Measurements from ENCODE around the gene IL1B.

DNA sequence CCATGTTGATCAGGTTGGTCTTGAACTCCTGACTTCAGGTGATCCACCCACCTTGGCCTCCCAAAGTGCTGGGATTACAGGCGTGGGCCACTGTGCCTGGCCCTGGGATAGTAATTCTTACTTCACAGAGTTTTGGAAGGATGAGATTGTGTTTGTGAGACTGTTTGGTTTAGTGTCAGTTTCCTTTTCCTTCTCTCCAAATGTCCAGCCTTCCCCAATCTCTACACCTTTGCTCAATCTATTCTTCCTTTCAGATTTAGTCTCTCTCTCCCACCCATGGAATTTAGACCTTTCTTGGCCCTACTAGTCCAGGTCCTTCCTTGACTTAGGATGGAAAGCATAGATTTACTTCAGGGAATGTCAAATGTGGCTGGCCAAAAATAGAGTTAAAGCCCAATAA lies 40.1 kb downstream of the IL1B start:
- TF ChIP-seq, protein P1, sequence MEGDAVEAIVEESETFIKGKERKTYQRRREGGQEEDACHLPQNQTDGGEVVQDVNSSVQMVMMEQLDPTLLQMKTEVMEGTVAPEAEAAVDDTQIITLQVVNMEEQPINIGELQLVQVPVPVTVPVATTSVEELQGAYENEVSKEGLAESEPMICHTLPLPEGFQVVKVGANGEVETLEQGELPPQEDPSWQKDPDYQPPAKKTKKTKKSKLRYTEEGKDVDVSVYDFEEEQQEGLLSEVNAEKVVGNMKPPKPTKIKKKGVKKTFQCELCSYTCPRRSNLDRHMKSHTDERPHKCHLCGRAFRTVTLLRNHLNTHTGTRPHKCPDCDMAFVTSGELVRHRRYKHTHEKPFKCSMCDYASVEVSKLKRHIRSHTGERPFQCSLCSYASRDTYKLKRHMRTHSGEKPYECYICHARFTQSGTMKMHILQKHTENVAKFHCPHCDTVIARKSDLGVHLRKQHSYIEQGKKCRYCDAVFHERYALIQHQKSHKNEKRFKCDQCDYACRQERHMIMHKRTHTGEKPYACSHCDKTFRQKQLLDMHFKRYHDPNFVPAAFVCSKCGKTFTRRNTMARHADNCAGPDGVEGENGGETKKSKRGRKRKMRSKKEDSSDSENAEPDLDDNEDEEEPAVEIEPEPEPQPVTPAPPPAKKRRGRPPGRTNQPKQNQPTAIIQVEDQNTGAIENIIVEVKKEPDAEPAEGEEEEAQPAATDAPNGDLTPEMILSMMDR (IDR thresholded peaks at IDR 0.05), result no peak
- TF ChIP-seq EZH2 (IDR thresholded peaks at IDR 0.05; ENCODE audit: borderline replicate concordance, insufficient read depth, low read depth, low read length, poor library complexity, severe bottlenecking), result no peak
